GM06990 (cell line): ENCODE data around the gene SLC27A2.

Experiments
- DNase-seq: peaks from one replicate; pipeline ENCODE4 v3.0.0-alpha.2; 2011; ENCODE audit not compliant: insufficient read length; ENCODE audit errors: extremely low read depth
- H3K27me3 ChIP-seq: replicated peaks from 2 replicates; pipeline ENCODE4 v1.6.0; 2011; ENCODE audit warnings: low read length; ENCODE audit not compliant: control insufficient read depth, insufficient read depth
- H3K36me3 ChIP-seq: 2 replicates; pipeline ENCODE4 v1.5.1; 2011; ENCODE audit warnings: low read length; ENCODE audit not compliant: control insufficient read depth, insufficient read depth
- H3K4me3 ChIP-seq: replicated peaks from 2 replicates; pipeline ENCODE4 v1.5.1; 2011; ENCODE audit warnings: low read depth, mild to moderate bottlenecking, control low read depth, low read length
- TF ChIP-seq, protein P1 (sequence below): IDR thresholded peaks from 2 replicates; pipeline ENCODE4 v1.5.1; 2011; ENCODE audit warnings: low read length, control low read depth, mild to moderate bottlenecking, inconsistent platforms; ENCODE audit not compliant: insufficient read depth, poor library complexity, severe bottlenecking

Gene SLC27A2

GRCh38 chr15:50251638-50252182, 69.7 kb downstream of the SLC27A2 start:
- TF ChIP-seq, protein P1, sequence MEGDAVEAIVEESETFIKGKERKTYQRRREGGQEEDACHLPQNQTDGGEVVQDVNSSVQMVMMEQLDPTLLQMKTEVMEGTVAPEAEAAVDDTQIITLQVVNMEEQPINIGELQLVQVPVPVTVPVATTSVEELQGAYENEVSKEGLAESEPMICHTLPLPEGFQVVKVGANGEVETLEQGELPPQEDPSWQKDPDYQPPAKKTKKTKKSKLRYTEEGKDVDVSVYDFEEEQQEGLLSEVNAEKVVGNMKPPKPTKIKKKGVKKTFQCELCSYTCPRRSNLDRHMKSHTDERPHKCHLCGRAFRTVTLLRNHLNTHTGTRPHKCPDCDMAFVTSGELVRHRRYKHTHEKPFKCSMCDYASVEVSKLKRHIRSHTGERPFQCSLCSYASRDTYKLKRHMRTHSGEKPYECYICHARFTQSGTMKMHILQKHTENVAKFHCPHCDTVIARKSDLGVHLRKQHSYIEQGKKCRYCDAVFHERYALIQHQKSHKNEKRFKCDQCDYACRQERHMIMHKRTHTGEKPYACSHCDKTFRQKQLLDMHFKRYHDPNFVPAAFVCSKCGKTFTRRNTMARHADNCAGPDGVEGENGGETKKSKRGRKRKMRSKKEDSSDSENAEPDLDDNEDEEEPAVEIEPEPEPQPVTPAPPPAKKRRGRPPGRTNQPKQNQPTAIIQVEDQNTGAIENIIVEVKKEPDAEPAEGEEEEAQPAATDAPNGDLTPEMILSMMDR: no peak
- no peak for DNase-seq
- no peak overlapping the region for H3K4me3 ChIP-seq
- no peaks in the 10 kb centered on the region for H3K27me3 ChIP-seq
- H3K36me3 ChIP-seq: no peaks in the 10 kb centered on the region

- Histone ChIP-seq H3K36me3 (no peaks in the 10 kb centered on the region), H3K27me3 (no peaks in the 10 kb centered on the region; the same call in 1 of the 2 replicates), H3K4me3 (no peak overlapping the region)
- no peak for DNase-seq
- TF ChIP-seq, protein P1: no peak
Observed at GRCh38 chr15:50252556-50252955, 70.6 kb downstream of the SLC27A2 start.

- TF ChIP-seq, protein P1: no peak
- no peak overlapping the region for H3K4me3 ChIP-seq
- no peaks in the 10 kb centered on the region; the same call in 1 of the 2 replicates for H3K27me3 ChIP-seq
- no peaks in the 10 kb centered on the region for H3K36me3 ChIP-seq
- DNase-seq: no peak
Observed at GRCh38 chr15:50256188-50257041, 74.4 kb downstream of the SLC27A2 start.

GRCh38 chr15:50257332-50257731, 75.3 kb downstream of the SLC27A2 start:
- TF ChIP-seq, protein P1: no peak
- H3K36me3 ChIP-seq: no peaks in the 10 kb centered on the region
- DNase-seq: no peak
- H3K4me3 ChIP-seq: no peak overlapping the region
- no peaks in the 10 kb centered on the region; the same call in 1 of the 2 replicates for H3K27me3 ChIP-seq

GRCh38 chr15:50257924-50258323, 75.9 kb downstream of the SLC27A2 start:
- Histone ChIP-seq H3K4me3 (no peak overlapping the region), H3K27me3 (no peaks in the 10 kb centered on the region; the same call in none of the 2 replicates), H3K36me3 (no peaks in the 10 kb centered on the region)
- no peak for DNase-seq
- TF ChIP-seq, protein P1: no peak
